Tibial artery (tissue), 4 donors: ENCODE data around the gene SAMD8.
"Not testable (repeated sequence)": the region's sequence is repeated elsewhere in the genome, so short reads cannot be mapped to it uniquely, and the experiment has no call there.

Experiments used
- DNase-seq, 2 donors: peaks; one replicate each; pipeline ENCODE4 v3.0.0-alpha.2; 2019
- H3K27ac ChIP-seq, 2 donors: fragments of 200-600 bp; sonication (generic) in 1 of 2; 1 replicate in 1 of 2; 2 replicates in 1 of 2; pipeline ENCODE4 v1.5.1; 2018 to 2019; ENCODE audit warnings: mild to moderate bottlenecking in 1 of 2
- H3K27me3 ChIP-seq, 2 donors: fragments of 200-600 bp; sonication (generic) in 1 of 2; one replicate each; pipeline versions ENCODE4 v1.5.1 to v1.6.0; 2016 to 2019
- H3K36me3 ChIP-seq, 3 donors: fragments of 200-600 bp; sonication (generic) in 2 of 3; one replicate each; pipeline ENCODE4 v1.5.1; 2016 to 2019; ENCODE audit warnings: mild to moderate bottlenecking in 2 of 3
- H3K4me1 ChIP-seq, 4 donors: fragments of 200-600 bp; sonication (generic) in 2 of 4; 1 replicate in 3 of 4; 2 replicates in 1 of 4; pipeline ENCODE4 v1.5.1; 2016 to 2019
- H3K4me3 ChIP-seq, 2 donors: fragments of 200-600 bp; sonication (generic) in 1 of 2; 1 replicate in 1 of 2; 2 replicates in 1 of 2; pipeline ENCODE4 v1.5.1; 2018 to 2019; ENCODE audit warnings: mild to moderate bottlenecking in 2 of 2
- H3K9me3 ChIP-seq, 3 donors: fragments of 200-600 bp; sonication (generic) in 1 of 3; one replicate each; pipeline ENCODE4 v1.5.1; 2016 to 2019
- intact Hi-C: fragments of 100-400 bp; cut with DNase I; formaldehyde crosslinking; loops from one replicate; pipeline ENCODE4 v1.15.0; 2023; ENCODE audit warnings: low total_unique reads
- TF ChIP-seq, protein P1 (sequence below), 2 experiments: fragments of 200-600 bp in 1 of 2; fragments of 450-650 bp in 1 of 2; IDR thresholded peaks; one replicate each; pipeline ENCODE4 v1.5.1; 2017 to 2019; ENCODE audit warnings: antibody characterized with exemption in 2 of 2, mild to moderate bottlenecking in 1 of 2, moderate library complexity in 1 of 2

The SAMD8 gene

DNA sequence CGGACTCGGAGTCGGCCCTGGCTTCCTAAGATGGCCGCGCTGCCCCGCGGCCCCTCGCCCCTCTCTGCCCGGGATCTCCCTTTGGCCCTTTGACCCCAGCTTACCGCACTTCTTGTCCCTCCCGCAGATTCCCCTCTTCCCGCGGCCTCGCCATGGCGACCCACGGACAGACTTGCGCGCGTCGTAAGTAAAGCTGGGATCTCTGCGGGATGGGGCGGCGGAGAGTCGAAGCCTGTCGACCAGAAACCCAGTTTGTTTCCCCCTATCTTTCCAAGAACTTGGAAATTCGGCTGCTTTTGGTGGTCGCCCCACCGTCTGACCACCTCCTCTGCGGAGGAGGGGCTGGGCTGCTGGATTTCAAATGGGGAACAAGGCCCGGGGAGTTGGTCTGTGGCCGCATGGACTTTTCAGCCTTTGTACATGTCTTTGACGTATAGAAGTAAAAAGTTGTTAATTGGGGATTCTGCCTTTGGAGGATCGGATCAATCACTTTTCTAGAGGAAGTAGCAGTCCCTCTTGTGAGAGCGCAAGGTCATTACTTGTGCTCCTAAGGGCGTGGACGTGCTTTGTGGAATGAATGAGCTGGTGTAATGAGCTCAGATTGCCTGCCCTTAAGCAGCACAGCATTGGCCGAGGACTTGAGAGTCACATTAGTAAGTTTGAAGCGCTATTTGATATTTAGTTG lies 99.7 kb downstream of the SAMD8 start:
- peaks cover 0 to 42% (median 26%) of the 10 kb centered on the region in 4 donors for H3K4me1 ChIP-seq
- H3K4me3 ChIP-seq, result peak overlapping the region; percentile 62 to 97
- H3K9me3 ChIP-seq, result no peaks in the 10 kb centered on the region
- peaks cover 23 to 35% (median 33%) of the 10 kb centered on the region in 3 donors for H3K36me3 ChIP-seq
- intact Hi-C loops, result no loop called here
- no peaks in the 10 kb centered on the region for H3K27me3 ChIP-seq
- TF ChIP-seq, protein P1, sequence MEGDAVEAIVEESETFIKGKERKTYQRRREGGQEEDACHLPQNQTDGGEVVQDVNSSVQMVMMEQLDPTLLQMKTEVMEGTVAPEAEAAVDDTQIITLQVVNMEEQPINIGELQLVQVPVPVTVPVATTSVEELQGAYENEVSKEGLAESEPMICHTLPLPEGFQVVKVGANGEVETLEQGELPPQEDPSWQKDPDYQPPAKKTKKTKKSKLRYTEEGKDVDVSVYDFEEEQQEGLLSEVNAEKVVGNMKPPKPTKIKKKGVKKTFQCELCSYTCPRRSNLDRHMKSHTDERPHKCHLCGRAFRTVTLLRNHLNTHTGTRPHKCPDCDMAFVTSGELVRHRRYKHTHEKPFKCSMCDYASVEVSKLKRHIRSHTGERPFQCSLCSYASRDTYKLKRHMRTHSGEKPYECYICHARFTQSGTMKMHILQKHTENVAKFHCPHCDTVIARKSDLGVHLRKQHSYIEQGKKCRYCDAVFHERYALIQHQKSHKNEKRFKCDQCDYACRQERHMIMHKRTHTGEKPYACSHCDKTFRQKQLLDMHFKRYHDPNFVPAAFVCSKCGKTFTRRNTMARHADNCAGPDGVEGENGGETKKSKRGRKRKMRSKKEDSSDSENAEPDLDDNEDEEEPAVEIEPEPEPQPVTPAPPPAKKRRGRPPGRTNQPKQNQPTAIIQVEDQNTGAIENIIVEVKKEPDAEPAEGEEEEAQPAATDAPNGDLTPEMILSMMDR (IDR thresholded peaks at IDR 0.05), result no peak
- no peak for DNase-seq
- H3K27ac ChIP-seq, result peak overlapping the region; percentile 99

- no peaks in the 10 kb centered on the region for H3K9me3 ChIP-seq
- H3K4me1 ChIP-seq, result peaks cover 0 to 49% (median 33%) of the 10 kb centered on the region in 4 donors
- H3K4me3 ChIP-seq, result peak overlapping the region; percentile 62 to 97
- TF ChIP-seq, protein P1 (IDR thresholded peaks at IDR 0.05), result no peak
- no peaks in the 10 kb centered on the region for H3K27me3 ChIP-seq
- peaks cover 33 to 47% (median 44%) of the 10 kb centered on the region in 3 donors for H3K36me3 ChIP-seq
- DNase-seq, result peak in 1 of 2 donors; percentile 33
- intact Hi-C loops, result no loop called here
- peak overlapping the region in 1 of 2 donors; percentile 99 for H3K27ac ChIP-seq
These were observed 100.9 kb downstream of the SAMD8 start for GRCh38 chr10:75212343-75212742.

DNA sequence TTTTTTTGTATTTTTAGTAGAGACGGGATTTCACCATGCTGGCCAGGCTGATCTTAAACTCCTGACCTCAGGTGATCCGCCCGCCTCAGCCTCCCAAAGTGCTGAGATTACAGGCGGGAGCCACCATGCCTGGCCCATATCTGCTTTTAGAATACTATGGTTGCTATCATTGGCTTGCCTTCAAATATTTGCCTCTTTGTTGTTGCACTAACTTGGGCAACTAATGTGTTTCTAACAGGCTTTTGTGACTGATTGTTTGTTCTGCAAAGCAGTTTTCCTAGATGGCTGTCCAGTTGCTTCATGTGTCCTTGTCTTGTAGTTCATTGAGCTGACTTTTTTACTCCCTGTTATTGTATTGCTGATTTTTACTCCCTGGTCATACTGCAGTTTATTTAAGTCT lies 108.8 kb downstream of the SAMD8 start:
- TF ChIP-seq, protein P1 (IDR thresholded peaks at IDR 0.05), result no peak
- Histone ChIP-seq H3K4me1 (peaks cover 0 to 38% (median 23%) of the 10 kb centered on the region in 4 donors), H3K9me3 (no peaks in the 10 kb centered on the region), H3K36me3 (peaks cover 83 to 89% (median 87%) of the 10 kb centered on the region in 3 donors), H3K27ac (no peak overlapping the region), H3K27me3 (no peaks in the 10 kb centered on the region), H3K4me3 (no peak overlapping the region)
- no peak for DNase-seq
- intact Hi-C loops, result no loop called here

DNA sequence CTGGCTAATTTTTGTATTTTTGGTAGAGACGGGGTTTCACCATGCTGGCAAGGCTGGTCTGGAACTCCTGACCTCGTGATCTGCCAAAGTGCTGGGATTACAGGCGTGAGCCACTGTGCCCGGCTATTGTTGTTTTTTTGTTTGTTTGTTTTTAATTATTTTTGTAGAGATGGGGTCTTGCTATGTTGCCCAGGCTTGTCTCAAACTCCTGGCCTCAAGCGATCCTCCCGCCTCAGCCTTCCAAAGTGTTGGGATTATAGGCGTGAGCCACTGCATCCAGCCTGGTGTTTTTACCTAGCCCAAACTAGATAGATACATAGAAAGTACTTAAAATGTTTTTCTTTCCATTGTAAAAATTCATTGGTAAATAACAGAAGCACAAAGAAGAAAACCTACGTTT lies 110.0 kb downstream of the SAMD8 start:
- peak in 1 of 2 donors; percentile 1 for DNase-seq
- Histone ChIP-seq H3K36me3 (peaks cover 74 to 77% (median 75%) of the 10 kb centered on the region in 3 donors), H3K4me1 (peaks cover 0 to 45% (median 29%) of the 10 kb centered on the region in 4 donors)
- H3K4me3 ChIP-seq, H3K27ac ChIP-seq, H3K9me3 ChIP-seq, intact Hi-C loops, H3K27me3 ChIP-seq: not testable (repeated sequence)

DNA sequence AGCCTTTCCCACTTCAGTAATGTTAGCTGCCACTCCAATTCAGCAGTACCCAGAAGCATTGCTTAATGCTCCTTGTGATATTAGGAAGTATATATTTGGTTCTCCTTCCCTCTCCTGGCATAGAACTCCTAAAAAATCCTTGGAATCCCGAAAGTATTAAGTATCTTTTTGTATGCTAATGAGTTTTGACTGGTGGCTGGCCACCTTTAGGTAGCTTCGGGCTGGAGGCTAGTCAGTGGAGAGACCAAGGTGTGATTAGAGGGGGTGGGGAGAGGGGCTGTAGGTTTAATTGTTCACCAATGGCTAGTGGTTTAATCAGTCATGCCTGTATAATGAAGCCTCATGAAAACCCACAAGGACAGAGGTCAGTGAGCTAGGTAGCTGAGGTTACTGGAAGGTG lies 112.1 kb downstream of the SAMD8 start:
- H3K9me3 ChIP-seq, result no peaks in the 10 kb centered on the region
- H3K36me3 ChIP-seq, result peaks cover 54 to 61% (median 55%) of the 10 kb centered on the region in 3 donors
- DNase-seq, result no peak
- peak overlapping the region; percentile 74 to 80 for H3K27ac ChIP-seq
- no peak overlapping the region for H3K4me3 ChIP-seq
- intact Hi-C loops, result no loop called here
- H3K4me1 ChIP-seq, result peaks cover 0 to 63% (median 38%) of the 10 kb centered on the region in 4 donors
- H3K27me3 ChIP-seq, result no peaks in the 10 kb centered on the region
- TF ChIP-seq, protein P1 (IDR thresholded peaks at IDR 0.05), result no peak

GRCh38 chr10:75226095-75226494 lies 114.6 kb downstream of the SAMD8 start:
- Histone ChIP-seq H3K27ac (peak overlapping the region; percentile 74 to 80), H3K36me3 (peaks cover 29 to 46% (median 43%) of the 10 kb centered on the region in 3 donors), H3K4me3 (peak overlapping the region in 1 of 2 donors; percentile 19), H3K27me3 (no peaks in the 10 kb centered on the region), H3K4me1 (peaks cover 0 to 73% (median 49%) of the 10 kb centered on the region in 4 donors), H3K9me3 (no peaks in the 10 kb centered on the region)
- intact Hi-C loops, result no loop called here
- TF ChIP-seq, protein P1 (IDR thresholded peaks at IDR 0.05), result no peak
- DNase-seq, result no peak
